ENCODE data around the gene ZNF497. TPM values are rescaled to one million over a fixed set of nuclear protein-coding genes. Genes with fewer than 3 reads are reported as not detected.

ZNF497 gene
- total RNA-seq, 1 experiment from 2014 or later: 2.4 TPM

DNA sequence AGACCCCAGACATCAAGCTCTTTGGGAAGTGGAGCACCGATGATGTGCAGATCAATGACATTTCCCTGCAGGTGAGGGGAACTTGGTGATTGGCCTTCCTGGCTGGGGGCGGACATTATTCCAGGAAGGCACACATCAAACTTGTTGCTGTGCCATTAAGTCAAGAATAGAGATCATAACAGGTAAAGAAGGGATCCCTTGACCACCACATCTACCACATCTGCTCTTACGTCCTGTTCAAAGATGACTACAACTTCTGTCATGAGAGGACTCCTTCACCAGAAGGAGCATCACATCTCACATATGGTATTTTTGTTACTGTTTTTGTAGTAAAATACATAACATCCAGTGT is 25.6 kb upstream of the ZNF497 start:
- peak overlapping the region; percentile 93 for H3K4me3 Mint-ChIP-seq (ENCODE audit: low read depth, unreplicated experiment)
- H3K36me3 Mint-ChIP-seq (ENCODE audit: insufficient read depth, unreplicated experiment): peaks cover 92% of the 10 kb centered on the region
- H3K9me3 Mint-ChIP-seq (ENCODE audit: low read depth, unreplicated experiment): no peaks in the 10 kb centered on the region
- no peak for DNase-seq
- H3K27ac Mint-ChIP-seq (ENCODE audit: unreplicated experiment): peak overlapping the region; percentile 99
- peaks cover 41% of the 10 kb centered on the region for H3K4me1 Mint-ChIP-seq (ENCODE audit: low read depth, unreplicated experiment)
- TF ChIP-seq, protein P1, sequence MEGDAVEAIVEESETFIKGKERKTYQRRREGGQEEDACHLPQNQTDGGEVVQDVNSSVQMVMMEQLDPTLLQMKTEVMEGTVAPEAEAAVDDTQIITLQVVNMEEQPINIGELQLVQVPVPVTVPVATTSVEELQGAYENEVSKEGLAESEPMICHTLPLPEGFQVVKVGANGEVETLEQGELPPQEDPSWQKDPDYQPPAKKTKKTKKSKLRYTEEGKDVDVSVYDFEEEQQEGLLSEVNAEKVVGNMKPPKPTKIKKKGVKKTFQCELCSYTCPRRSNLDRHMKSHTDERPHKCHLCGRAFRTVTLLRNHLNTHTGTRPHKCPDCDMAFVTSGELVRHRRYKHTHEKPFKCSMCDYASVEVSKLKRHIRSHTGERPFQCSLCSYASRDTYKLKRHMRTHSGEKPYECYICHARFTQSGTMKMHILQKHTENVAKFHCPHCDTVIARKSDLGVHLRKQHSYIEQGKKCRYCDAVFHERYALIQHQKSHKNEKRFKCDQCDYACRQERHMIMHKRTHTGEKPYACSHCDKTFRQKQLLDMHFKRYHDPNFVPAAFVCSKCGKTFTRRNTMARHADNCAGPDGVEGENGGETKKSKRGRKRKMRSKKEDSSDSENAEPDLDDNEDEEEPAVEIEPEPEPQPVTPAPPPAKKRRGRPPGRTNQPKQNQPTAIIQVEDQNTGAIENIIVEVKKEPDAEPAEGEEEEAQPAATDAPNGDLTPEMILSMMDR (IDR thresholded peaks at IDR 0.05; ENCODE audit: unreplicated experiment): no peak
- no peaks in the 10 kb centered on the region for H3K27me3 Mint-ChIP-seq (ENCODE audit: unreplicated experiment)
- intact Hi-C loops (cut with micrococcal nuclease; ENCODE audit: unreplicated experiment): no loop called here
- CTCF ChIA-PET: no interaction called here
- BruUV-seq (replicated peaks): no TSS peak

DNA sequence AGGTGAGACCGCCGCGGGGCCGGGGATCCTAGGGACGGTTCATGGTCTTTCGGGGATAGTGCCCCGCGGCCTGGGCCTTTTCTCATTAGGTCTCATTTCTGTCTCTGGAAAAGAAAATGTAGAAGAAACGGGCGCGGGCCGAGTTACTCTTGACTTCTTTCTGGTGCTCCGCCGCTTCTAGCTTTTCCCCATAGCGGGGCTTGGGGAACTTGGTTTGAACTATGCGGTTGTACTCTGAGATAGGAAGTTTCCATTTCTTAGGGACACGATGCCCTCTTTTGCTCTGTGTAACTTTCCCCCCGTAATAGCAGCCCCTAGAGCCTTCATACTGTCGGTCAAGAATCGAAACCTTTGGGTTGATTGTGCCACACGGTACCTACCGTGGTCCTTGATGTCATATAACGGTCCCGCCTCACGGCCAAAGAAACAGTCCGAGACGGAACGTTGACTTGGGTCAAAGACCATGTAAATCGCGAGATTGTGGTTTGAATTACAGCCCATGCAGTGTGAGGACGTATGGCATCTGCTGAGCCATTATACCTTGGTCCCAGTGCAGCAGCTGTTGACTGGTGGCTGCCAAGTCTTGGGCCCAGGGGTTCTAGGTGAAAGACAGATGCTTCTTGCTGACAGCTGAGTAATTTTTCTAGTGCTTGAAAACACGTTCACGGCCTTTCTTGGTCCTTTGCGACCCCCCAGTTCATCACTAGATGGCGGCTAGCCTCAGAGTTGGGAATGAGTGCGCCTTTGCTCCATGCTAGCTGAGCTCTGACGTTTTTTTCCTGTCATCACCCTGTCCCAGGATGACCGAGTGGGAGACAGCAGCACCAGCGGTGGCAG is 25.0 kb upstream of the ZNF497 start:
- Mint-ChIP-seq H3K9me3 (ENCODE audit: low read depth, unreplicated experiment) (no peaks in the 10 kb centered on the region), H3K27ac (ENCODE audit: unreplicated experiment) (peak overlapping the region; percentile 99), H3K4me1 (ENCODE audit: low read depth, unreplicated experiment) (peaks cover 36% of the 10 kb centered on the region), H3K27me3 (ENCODE audit: unreplicated experiment) (no peaks in the 10 kb centered on the region), H3K4me3 (ENCODE audit: low read depth, unreplicated experiment) (peak overlapping the region; percentile 93), H3K36me3 (ENCODE audit: insufficient read depth, unreplicated experiment) (peaks cover 87% of the 10 kb centered on the region)
- intact Hi-C loops (cut with micrococcal nuclease; ENCODE audit: unreplicated experiment): no loop called here
- TF ChIP-seq, protein P1 (IDR thresholded peaks at IDR 0.05; ENCODE audit: unreplicated experiment): no peak
- CTCF ChIA-PET: interaction anchor here (1.1 kb wide), 1 partner anchor 133 kb away, joined by 3 read pairs; the partner anchor contains the start of gene ZBTB45
- no peak for DNase-seq
- TSS peak; percentile 41 for BruUV-seq (replicated peaks)

DNA sequence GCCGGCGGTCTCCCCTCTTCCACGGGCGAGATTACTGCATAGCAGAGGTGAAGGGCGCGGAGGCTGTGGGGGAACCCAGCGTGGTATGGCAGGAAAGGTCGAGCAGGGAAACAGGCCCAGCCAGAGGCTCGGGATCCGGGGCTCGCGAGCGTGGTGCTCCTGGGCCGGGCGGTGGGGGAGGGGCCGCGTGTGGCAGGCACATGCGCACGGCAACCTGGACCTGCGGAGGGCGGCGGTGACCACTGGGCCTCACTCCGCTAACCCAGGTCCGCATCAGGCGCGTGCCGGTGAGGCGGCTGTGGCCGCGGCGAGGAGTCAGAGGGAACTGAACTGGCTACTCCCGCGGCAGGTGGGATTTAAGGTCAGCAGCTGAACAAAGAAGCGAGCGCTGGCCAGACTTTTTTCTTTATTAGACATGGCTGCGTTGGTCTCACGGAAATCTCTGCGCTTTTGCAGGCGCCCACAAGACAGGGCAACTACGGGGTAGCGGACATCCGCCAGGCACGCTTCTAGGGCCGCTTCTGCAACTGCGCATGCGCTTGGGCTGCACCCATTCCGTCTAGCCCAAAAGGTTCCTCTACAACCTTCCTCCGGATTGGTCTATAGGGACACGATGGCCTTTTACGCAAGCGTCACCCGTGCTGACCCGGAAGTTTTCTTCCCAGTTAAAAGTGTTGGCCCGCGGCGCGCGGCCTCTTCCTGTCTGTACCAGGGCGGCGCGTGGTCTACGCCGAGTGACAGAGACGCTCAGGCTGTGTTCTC is 24.2 kb upstream of the ZNF497 start, which contains the start of gene RPS5:
Gene RPS5 (plus strand): TSS at position 694 of the 762 bp plus-strand sequence. CDS start 869 bp downstream, outside the sequence.
- H3K4me1 Mint-ChIP-seq (ENCODE audit: low read depth, unreplicated experiment): peaks cover 43% of the 10 kb centered on the region
- CTCF ChIA-PET: interaction anchor here (1.1 kb wide), 1 partner anchor 133 kb away, joined by 3 read pairs; the partner anchor contains the start of gene ZBTB45
- no peaks in the 10 kb centered on the region for H3K27me3 Mint-ChIP-seq (ENCODE audit: unreplicated experiment)
- TF ChIP-seq, protein P1 (IDR thresholded peaks at IDR 0.05; ENCODE audit: unreplicated experiment): no peak
- intact Hi-C loops (cut with micrococcal nuclease; ENCODE audit: unreplicated experiment): no loop called here
- no peaks in the 10 kb centered on the region for H3K9me3 Mint-ChIP-seq (ENCODE audit: low read depth, unreplicated experiment)
- peak within 1 kb of the TSS; percentile 93 for H3K4me3 Mint-ChIP-seq (ENCODE audit: low read depth, unreplicated experiment)
- H3K36me3 Mint-ChIP-seq (ENCODE audit: insufficient read depth, unreplicated experiment): peaks cover 87% of the 10 kb centered on the region
- BruUV-seq (replicated peaks): TSS peak; percentile 82
- peak within 1 kb of the TSS; percentile 99 for H3K27ac Mint-ChIP-seq (ENCODE audit: unreplicated experiment)
- peak; percentile 97 for DNase-seq

DNA sequence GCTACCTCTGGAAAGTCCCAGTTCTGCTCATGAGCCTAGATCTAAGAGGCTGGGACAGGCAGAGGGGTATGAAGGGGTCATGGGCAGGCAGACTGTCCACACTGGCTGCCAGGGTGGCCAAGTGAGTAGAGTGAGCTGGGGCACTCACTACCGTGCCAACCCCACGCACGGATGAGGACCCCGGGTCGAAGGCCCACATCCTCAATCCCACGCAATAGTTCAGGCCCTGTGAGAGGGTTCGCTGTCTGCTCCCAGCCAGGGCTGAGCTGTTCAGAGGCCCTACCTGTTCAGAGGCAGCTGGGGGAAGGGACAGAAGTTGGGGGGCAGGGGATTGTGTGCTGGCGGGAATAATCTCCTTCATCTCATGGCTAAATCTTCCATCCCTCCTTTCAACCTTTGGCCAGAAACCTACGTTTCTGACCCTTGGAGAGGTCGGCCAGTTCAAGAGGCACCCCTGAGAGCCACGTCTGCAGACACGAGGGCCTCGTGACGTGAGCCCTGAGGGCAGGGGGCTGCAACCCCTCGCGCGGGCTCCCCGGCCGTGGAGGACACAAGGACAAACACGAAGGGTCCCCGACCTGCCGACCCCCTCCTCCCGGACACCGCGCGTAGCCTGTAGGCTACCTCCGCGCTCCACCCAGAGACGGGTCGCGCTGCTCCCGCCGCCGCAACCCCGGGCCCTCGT is 23.5 kb upstream of the ZNF497 start:
- H3K27me3 Mint-ChIP-seq (ENCODE audit: unreplicated experiment): no peaks in the 10 kb centered on the region
- peak overlapping the region; percentile 93 for H3K4me3 Mint-ChIP-seq (ENCODE audit: low read depth, unreplicated experiment)
- peaks cover 87% of the 10 kb centered on the region for H3K36me3 Mint-ChIP-seq (ENCODE audit: insufficient read depth, unreplicated experiment)
- CTCF ChIA-PET: interaction anchor here (0.8 kb wide), 1 partner anchor 24 kb away, joined by 4 read pairs; the partner anchor contains the start of gene ZNF497
- TF ChIP-seq, protein P1 (IDR thresholded peaks at IDR 0.05; ENCODE audit: unreplicated experiment): no peak
- H3K4me1 Mint-ChIP-seq (ENCODE audit: low read depth, unreplicated experiment): peaks cover 44% of the 10 kb centered on the region
- intact Hi-C loops (cut with micrococcal nuclease; ENCODE audit: unreplicated experiment): no loop called here
- H3K27ac Mint-ChIP-seq (ENCODE audit: unreplicated experiment): peak overlapping the region; percentile 99
- no TSS peak for BruUV-seq (replicated peaks)
- H3K9me3 Mint-ChIP-seq (ENCODE audit: low read depth, unreplicated experiment): no peaks in the 10 kb centered on the region
- peak; percentile 30 for DNase-seq

Measured in Calu3 (cell line).